B cell (primary cell): ENCODE results near the gene ZNF346. TPM values are rescaled to one million over a fixed set of nuclear protein-coding genes. Genes with fewer than 3 reads are reported as not detected.

ENCODE experiments used
- ATAC-seq: fragments of 200-7000 bp; cut with Tn5 transposase; one replicate; pipeline ENCODE4 v1.10.0; 2021; ENCODE audit warnings: low read depth, mild to moderate bottlenecking, moderate number of reproducible peaks, moderate library complexity
- CTCF ChIA-PET: fragments of 350-600 bp; sonication (Branson Sonifier 250); formaldehyde crosslinking; loops from one replicate; lab custom pipeline; 2021; ENCODE audit warnings: antibody characterized with exemption, inconsistent platforms; lab: Charles Lee
- POLR2A ChIA-PET: fragments of 350-600 bp; sonication (Branson Sonifier 250); formaldehyde crosslinking; loops from one replicate; lab custom pipeline; 2021; ENCODE audit warnings: antibody characterized with exemption; lab: Charles Lee
- DNase-seq: peaks from one replicate; pipeline ENCODE4 v3.0.0; 2013
- H2AFZ ChIP-seq: 2 replicates; pipeline ENCODE4 v1.6.1; 2012; ENCODE audit warnings: mild to moderate bottlenecking, low read depth, low read length; ENCODE audit not compliant: insufficient read depth, poor library complexity, severe bottlenecking
- H3K27ac ChIP-seq, 2 donors: 1 replicate in 1 of 2; 2 replicates in 1 of 2; pipeline ENCODE4 v1.5.1; 2012 to 2013; ENCODE audit warnings: low read length in 2 of 2, mild to moderate bottlenecking in 2 of 2, moderate library complexity in 1 of 2
- H3K27me3 ChIP-seq, 4 experiments: fragments of 200-600 bp in 1 of 4; sonication (generic) in 1 of 4; replicated peaks in 1 of 4; 1 replicate in 2 of 4; 2 replicates in 2 of 4; pipeline versions ENCODE4 v1.6.1 to v1.7.0; 2013 to 2016; ENCODE audit warnings: low read length in 3 of 4, mild to moderate bottlenecking in 2 of 4, mixed read lengths in 1 of 4, moderate library complexity in 1 of 4; ENCODE audit not compliant: insufficient read depth in 4 of 4, control insufficient read depth in 3 of 4; ENCODE audit errors: control extremely low read depth in 1 of 4
- H3K36me3 ChIP-seq, 2 experiments: replicated peaks in 1 of 2; 1 replicate in 1 of 2; 2 replicates in 1 of 2; pipeline versions ENCODE4 v1.6.1 to v1.7.1; 2013; ENCODE audit warnings: low read length in 1 of 2; ENCODE audit not compliant: insufficient read depth in 2 of 2, control insufficient read depth in 1 of 2; ENCODE audit errors: control extremely low read depth in 1 of 2, extremely low read depth in 1 of 2
- H3K4me1 ChIP-seq, 2 donors: fragments of 200-600 bp in 1 of 2; sonication (generic) in 1 of 2; 1 replicate in 1 of 2; 2 replicates in 1 of 2; pipeline versions ENCODE4 v1.5.1 to v1.6.1; 2013 to 2017; ENCODE audit warnings: low read length in 2 of 2; ENCODE audit not compliant: control insufficient read depth in 2 of 2, insufficient read depth in 2 of 2
- H3K4me2 ChIP-seq: replicated peaks from 2 replicates; pipeline ENCODE3; 2012; ENCODE audit warnings: mild to moderate bottlenecking, low read depth, low read length; ENCODE audit not compliant: poor library complexity, severe bottlenecking
- H3K4me3 ChIP-seq, 5 experiments: fragments of 200-600 bp in 1 of 5; sonication (generic) in 1 of 5; 1 replicate in 3 of 5; 2 replicates in 2 of 5; pipeline versions ENCODE4 v1.5.1 to v1.7.0; 2011 to 2016; ENCODE audit warnings: low read length in 4 of 5, mild to moderate bottlenecking in 4 of 5, low read depth in 2 of 5, control low read depth in 1 of 5, moderate library complexity in 1 of 5; ENCODE audit not compliant: insufficient read depth in 1 of 5; ENCODE audit errors: control extremely low read depth in 1 of 5, extremely low read depth in 1 of 5
- H3K79me2 ChIP-seq: fragments of 200-600 bp; sonication (generic); one replicate; pipeline ENCODE4 v1.6.0; 2016; ENCODE audit warnings: low read length; ENCODE audit not compliant: control insufficient read depth, insufficient read depth
- H3K9ac ChIP-seq: fragments of 200-600 bp; sonication (generic); 2 replicates; pipeline ENCODE4 v1.6.1; 2017; ENCODE audit warnings: mild to moderate bottlenecking, low read length, moderate library complexity
- H3K9me3 ChIP-seq, 3 donors: one replicate each; pipeline versions ENCODE4 v1.6.1 to v1.7.1; 2013; ENCODE audit warnings: low read length in 2 of 3; ENCODE audit not compliant: control insufficient read depth in 2 of 3, insufficient read depth in 1 of 3; ENCODE audit errors: control extremely low read depth in 1 of 3
- H4K20me1 ChIP-seq: 2 replicates; pipeline ENCODE4 v1.6.0; 2012; ENCODE audit warnings: mild to moderate bottlenecking, low read length; ENCODE audit not compliant: insufficient read depth, control insufficient read depth, poor library complexity, severe bottlenecking
- H3K27ac Mint-ChIP-seq: one replicate; pipeline ENCODE4 v1.8.0; 2021; ENCODE audit warnings: mixed read lengths
- H3K27me3 Mint-ChIP-seq: one replicate; pipeline ENCODE4 v1.8.0; 2021; ENCODE audit warnings: mixed read lengths
- H3K4me1 Mint-ChIP-seq: one replicate; pipeline ENCODE4 v1.8.0; 2021; ENCODE audit warnings: mixed read lengths
- H3K4me3 Mint-ChIP-seq: one replicate; pipeline ENCODE4 v1.8.0; 2021; ENCODE audit warnings: mixed read lengths
- H3K9me3 Mint-ChIP-seq: one replicate; pipeline ENCODE4 v1.8.0; 2022; ENCODE audit warnings: mixed read lengths; ENCODE audit not compliant: insufficient read depth
- CTCF ChIP-seq: fragments of 200-600 bp; IDR thresholded peaks from one replicate; pipeline ENCODE4 v1.8.0; 2022; ENCODE audit warnings: antibody characterized with exemption, mild to moderate bottlenecking
- EZH2 ChIP-seq: IDR thresholded peaks from 2 replicates; pipeline ENCODE4 v1.6.1; 2012; ENCODE audit warnings: borderline replicate concordance, low read depth, mild to moderate bottlenecking, moderate library complexity, low read length; ENCODE audit not compliant: insufficient read depth, poor library complexity, severe bottlenecking
- WGBS: methylation state at CpG from one replicate; pipeline ENCODE4 v1.1.5; 2013; ENCODE audit warnings: missing lambda C conversion rate; ENCODE audit not compliant: insufficient coverage; 5-methylcytosine and 5-hydroxymethylcytosine counted together
- intact Hi-C: fragments of 100-400 bp; cut with micrococcal nuclease; formaldehyde crosslinking; loops from one replicate; pipeline ENCODE4 v1.10.0; 2022
- polyA plus RNA-seq: library from polyadenylated mRNA; depleted of rRNA; stranded (reverse); fragments of >200 nt; gene quantifications from 2 replicates; pipeline ENCODE4 v1.2.3, GENCODE V29; 2012
- total RNA-seq, 2 donors: library from RNA; stranded (reverse); fragments of 120-200 nt in 1 of 2; gene quantifications; 1 replicate in 1 of 2; 2 replicates in 1 of 2; pipeline versions ENCODE4 v1.2.3 to v1.2.4, GENCODE V29; 2013 to 2022

The ZNF346 gene
- total and polyA plus RNA-seq, 2 donors (not counting 1 experiment from before 2014, with no cell fraction given): 20.2 to 38.4 TPM

- H3K27ac ChIP-seq: peak overlapping the region; percentile 90 to 94
- peaks cover 19 to 29% of the 10 kb centered on the region in 2 donors for H3K4me1 ChIP-seq
- POLR2A ChIA-PET: interaction anchor here (0.7 to 1.4 kb wide), 5 partner anchors 9 to 127 kb away, joined by 3 to 7 read pairs (median 4); no protein-coding TSS in a partner anchor
- H3K79me2 ChIP-seq: peaks cover 65% of the 10 kb centered on the region
- peak overlapping the region; percentile 93 for H2AFZ ChIP-seq
- Mint-ChIP-seq H3K27ac (peak overlapping the region; percentile 96), H3K4me1 (peaks cover 36% of the 10 kb centered on the region), H3K9me3 (no peaks in the 10 kb centered on the region), H3K4me3 (peak overlapping the region; percentile 96), H3K27me3 (no peaks in the 10 kb centered on the region)
- peak overlapping the region; percentile 62 to 100 (median 95) for H3K4me3 ChIP-seq
- CTCF ChIA-PET: interaction anchor here (0.8 to 3.1 kb wide), 7 partner anchors 10 to 66 kb away, joined by 3 to 23 read pairs (median 4); no protein-coding TSS in a partner anchor
- H4K20me1 ChIP-seq: peaks cover 38% of the 10 kb centered on the region
- intact Hi-C loops: loop anchor here (1.0 to 5.0 kb wide), 2 partner anchors 17 to 618 kb away; partner anchors contain the start of genes HIGD2A, NOP16 and ZNF346
- H3K9me3 ChIP-seq: peaks cover 0 to 7% (median 0%) of the 10 kb centered on the region in 3 donors
- peak overlapping the region; percentile 96 for H3K9ac ChIP-seq
- H3K4me2 ChIP-seq: peak overlapping the region; percentile 87
- under 1% methylated on average over 47 of the region's 51 CpGs for WGBS
- peak; percentile 81 for DNase-seq
- peak; percentile 53 for TF ChIP-seq CTCF
- TF ChIP-seq EZH2: no peak
- H3K27me3 ChIP-seq: no peaks in the 10 kb centered on the region
- H3K36me3 ChIP-seq: peaks cover 0 to 3% of the 10 kb centered on the region in 2 experiments
- peak; percentile 38 for ATAC-seq
Measured at GRCh38 chr5:177005619-177006264, 16.8 kb upstream of the ZNF346 start.
